HG02885 (cell line): Measurements from ENCODE around the gene TBC1D16.
"Not testable (repeated sequence)": the region's sequence is repeated elsewhere in the genome, so short reads cannot be mapped to it uniquely, and the experiment has no call there.

Source experiments
- ATAC-seq: cut with Tn5 transposase; IDR thresholded peaks from one replicate; pipeline ENCODE4 v1.9.1; 2021; ENCODE audit warnings: mild to moderate bottlenecking; ENCODE audit not compliant: unreplicated experiment, poor library complexity

TBC1D16 gene

DNA sequence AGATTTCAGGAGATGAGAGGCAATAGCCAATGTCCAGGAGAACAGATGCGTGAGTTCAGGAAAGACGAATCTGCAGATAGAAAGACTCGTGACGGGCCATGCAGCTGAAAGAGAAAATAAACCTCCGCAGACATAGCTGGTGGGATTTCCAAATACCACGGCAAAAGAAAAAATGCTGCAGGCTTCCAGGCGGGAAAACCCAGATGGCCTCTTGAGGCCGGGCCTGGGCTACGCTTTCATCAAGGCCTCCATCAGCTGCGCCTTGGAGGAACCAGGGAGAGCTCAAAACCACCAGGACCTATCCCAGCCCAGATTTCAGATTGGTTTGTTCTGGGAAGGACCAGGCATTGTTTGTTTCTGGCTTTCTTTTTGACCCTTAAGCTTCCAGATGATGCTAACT, 17.4 kb upstream of the TBC1D16 start:
- ATAC-seq, result no peak

DNA sequence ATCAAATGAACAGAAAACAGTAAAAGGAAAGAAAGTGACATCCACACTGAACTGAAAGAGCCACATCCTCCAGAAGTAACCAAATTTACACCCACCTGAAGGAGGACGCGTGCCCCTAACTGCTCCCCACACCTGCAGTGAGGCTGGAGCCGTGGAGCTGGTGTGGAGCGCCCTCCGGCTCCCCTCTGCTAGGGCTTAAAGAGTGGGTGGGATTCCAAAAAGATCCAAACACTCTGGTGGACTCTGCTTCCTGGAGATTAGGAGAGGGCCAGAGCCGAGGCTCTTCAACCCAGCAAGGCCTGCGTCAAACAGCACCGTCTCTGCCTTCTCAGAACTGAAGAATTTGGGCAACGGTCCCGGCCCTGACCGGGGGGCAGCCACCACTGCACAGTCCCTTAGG, 16.0 kb upstream of the TBC1D16 start:
- ATAC-seq, result no peak

DNA sequence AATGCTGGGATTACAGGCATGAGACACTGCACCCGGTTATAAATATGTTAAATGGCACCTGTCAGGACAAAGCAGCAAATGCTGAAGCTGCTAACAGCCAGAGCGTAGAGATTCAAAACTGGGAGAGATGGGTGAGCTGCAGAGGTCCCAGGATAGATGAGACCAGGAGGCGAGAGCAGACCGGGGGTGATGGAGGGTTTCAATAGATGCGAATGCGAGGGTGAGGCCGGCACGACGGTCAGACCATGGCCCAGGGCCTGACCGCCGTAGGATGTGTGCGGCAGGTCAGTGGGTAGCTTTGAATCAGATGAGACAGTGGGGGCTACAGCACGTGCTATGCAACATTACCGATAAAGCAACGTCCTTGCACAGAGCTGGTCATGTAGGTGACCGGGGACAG, 15.0 kb upstream of the TBC1D16 start:
- no peak for ATAC-seq

DNA sequence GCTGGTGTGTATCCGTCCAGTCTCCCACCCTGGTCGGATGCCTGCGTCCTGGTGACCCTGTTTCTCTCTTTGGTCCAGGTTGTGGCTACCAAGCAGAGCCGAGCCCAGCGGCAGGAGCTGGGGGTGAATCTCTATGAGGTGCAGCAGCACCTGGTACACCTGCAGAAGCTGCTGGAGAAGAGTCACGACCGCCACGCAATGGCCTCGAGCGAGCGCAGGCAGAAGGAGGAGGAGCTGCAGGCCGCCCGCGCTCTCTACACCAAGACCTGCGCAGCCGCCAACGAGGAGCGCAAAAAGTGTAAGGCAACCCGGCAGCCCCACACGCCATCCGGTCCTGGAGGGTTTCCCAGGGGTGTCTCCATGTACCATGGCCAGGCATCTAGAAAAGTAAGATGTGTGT, 14.3 kb upstream of the TBC1D16 start:
- no peak for ATAC-seq

DNA sequence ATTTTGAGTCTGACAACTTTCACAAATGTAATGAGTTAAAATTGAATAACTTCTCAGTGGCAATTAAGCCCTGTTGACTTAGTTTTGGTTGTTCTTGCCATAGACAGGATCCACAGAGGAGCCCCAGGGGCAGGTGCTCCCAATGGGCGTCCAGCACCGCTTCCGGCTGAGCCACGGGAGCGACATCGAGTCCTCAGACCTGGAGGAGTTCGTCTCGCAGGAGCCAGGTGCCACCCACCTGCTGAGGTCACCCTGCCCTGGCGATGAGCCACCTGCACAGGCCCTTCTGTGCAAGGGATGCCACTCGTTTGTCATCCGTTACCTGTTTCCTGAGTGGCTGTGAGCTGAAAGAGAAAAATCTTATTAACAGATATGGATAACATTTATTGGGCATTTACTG, 11.5 kb upstream of the TBC1D16 start:
- ATAC-seq, result no peak

DNA sequence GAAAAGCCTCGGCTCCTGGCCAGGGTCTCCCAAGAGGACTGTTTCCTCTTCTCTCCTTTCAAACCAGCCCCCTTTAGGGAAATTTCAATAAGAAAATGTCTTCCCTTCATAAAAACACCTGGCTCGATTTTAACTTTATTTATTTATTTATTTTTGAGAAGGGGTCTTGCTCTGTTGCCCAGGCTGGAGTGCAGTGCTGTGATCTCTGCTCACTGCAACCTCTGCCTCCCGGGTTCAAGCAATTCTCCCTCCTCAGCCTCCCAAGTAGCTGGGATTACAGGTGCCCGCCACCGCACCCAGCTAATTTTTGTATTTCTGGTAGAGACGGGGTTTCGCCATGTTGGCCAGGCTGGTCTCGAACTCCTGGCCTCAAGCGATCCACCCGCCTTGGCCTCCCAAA, 11.0 kb upstream of the TBC1D16 start:
- ATAC-seq, result not testable (repeated sequence)

DNA sequence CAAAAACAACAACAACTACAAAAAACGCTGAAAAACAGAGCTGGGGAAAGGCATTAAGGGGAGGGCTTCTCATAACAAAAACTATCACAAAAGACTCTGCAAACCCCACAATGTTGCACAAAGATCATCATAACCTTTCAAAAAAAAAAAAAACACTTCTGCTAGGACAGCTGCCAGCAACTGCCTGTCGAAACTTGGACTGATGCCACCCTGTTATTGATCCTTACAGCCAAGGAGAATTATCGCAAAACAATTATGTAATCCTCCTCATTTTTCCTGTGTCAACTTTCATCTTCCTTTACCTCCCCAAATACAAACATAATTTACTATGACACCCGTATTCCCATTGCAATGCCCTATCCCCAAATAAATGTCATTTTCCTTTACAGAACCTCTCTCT, 10.0 kb upstream of the TBC1D16 start:
- no peak for ATAC-seq

DNA sequence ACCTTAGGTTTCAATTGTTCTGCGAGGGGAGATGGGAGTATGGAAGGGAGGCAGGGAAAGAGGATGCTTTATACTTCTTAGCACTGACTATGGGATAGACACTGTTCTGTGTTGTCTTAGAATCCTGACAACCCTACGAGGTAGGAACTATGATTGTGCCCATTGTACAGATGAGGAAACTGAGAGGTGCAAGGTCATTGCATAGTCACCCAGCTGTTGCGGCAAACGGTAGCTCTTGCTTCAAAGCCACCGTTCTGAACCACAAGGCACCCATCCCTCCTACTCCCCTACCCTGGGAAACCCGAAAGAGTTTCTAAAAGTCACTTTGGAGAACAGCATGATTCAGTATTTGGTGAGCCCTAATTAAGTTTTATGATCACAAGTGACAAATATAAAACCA, 8.3 kb upstream of the TBC1D16 start:
- no peak for ATAC-seq

DNA sequence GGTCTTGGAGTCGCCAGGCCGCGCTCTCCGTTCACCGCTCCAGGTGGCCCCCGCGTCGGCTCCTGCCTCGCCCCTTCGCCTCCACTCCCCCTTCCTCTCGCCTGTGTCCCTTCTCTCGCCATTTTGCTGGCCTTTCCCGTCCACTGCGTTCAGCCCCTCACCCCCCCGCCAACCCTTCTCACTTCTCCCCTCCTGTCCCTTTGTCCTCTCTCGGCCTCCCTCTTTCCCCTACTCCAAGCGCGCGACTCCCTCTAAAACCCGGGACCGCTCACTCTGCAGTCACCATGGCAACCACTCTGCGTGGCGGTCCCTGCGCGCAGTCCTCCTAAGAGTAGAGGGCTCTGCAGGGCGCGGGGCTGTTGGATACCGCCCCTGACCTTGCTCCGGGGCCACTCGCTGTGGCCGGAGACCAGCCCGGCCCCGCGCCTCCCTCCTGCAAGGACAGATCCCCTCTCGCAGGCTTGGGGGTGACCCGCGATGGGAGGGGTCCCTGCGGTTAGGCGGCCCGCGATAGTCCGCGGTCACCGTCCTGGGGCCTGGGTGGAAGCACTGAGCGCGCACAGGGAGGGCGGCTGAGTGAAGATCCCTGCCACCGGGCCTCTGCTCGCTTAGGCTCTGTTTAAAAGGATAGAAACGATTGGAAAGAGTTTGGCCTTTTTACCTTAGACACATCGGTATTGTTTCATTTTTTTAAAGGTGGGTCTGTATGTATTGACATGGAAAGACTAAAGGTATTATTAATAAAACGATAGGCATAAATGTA, 1.2 kb upstream of the TBC1D16 start:
- ATAC-seq, result no peak

DNA sequence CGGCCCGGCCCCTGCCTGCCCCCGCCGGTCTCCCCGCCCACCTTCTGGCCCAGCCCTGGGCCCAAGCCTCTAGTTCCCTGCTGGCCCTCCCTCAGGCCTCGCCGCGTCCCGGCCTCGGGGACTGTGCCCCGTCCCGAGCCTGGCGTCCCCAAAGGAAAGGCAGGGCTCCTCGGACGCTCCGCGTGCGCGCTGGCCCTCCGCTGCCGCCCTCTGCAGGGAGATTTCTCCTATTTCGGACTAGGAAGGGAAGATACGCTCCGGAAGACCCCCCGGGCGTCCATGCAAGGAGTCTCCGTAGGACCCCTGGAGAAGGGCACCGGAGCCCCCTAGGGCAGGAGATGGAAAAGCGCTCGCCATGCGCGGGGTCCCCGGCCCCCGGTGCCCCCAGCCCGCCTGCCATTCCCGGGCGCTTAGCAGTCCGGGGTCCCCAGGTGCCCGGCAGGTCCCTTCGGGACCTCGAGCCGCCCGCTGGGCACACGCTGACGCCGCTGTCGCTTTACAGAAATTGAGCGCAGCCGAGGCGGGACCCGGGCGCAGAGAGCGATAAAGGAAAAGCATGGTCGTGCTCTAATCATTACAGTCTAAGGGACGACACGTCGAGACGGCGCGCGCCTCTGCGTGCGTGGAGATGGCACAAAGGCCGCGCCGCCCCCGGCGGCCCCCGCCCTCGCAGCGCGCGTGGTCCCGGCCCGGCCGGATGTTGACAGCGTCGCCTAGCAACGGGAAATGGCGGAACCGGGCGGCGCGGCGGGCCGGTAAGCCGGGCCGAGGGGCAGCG, 454 bp upstream of the TBC1D16 start, which contains the start of gene CCDC40:
TSS of gene CCDC40 (plus strand) at position 706 of the 778 bp plus-strand sequence. CDS start at position 727, 21 bp downstream.
- peak; percentile 76 for ATAC-seq

DNA sequence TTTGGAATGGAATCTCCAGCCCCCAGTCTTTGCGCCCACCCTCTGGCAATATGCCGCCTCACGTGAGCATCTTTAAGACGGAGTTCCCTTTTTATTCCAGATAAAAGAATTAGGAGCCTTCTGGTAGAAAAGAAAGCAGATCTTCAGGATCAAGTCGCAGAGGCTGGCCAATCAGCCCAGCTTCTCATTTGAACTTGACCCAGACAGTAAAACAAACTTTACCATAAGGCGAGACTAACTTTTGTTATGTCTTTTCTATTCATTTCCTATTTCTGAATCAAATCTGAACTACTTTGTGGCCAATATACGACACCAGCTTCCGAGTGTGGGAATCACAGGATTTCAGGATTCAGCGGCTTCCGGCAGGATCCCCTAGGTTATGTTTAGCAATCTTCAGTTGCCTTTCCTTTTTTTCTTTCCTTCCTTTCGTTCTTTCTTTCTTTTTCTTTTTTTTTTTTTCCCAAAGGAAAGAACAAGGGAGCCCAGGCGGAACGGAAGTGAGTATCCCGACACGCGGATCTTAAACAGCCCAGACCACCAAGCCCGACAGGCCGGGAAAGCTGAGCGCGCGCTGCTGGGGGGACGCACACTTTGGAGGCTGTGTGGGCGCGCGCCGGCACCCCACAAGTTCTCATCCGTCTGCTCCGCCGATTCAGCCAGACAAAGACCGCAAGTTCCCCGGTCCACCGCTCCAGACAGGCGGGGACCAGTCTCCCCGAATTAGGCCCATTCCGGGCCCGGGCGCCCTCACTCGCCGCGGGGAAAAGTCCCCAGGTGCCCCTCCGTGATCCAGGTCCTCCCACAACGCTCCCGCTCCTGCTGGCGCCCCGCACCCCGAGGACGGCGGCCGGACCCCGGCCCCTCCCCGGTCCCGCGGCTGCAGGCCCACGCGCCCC, 633 bp downstream of the TBC1D16 start:
- ATAC-seq, result peak; percentile 33

DNA sequence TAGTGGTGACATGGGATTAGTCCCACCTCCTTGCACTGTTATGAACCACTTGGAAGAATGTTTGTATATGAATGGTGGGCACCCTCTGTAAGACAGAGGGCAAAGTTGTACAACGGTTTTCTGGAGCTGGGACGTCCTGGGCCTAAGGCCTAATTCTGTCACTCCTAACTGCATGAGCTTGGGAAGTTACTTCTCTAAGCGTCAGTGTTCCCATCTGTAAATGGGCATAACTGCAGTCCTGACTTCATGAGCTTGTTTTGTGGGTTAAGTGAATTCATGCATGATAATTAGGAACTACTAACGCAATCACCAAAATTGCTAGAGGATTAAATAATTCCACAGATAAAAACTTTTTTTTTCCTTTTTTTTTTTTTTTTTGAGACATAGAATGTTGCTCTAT, 1.8 kb downstream of the TBC1D16 start:
- ATAC-seq, result no peak

DNA sequence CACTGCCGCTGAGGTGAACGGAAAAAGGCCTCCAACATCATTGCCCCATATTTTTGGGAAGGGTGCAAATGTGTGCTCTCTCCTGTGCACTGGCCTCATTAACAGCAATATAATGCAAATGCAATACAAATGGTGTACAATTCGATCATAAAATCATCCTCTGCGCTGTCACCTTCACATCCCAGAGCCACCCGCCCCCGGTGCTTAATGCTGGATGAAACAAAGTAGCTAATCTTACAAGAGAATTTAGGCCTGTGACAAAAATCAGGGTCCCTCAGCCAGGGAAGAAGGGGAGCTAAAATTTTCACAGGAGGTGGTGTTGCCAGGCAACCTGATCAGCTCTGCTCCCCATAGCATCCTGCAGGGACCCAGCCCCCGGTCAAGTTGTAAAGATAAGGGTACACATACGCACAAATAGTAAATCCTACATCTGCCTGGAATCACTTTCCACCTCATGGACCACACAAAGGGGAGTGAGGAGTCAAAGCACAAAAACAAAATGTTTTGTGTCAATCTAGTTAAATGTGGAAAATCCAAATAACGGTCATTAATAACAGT, 3.0 kb downstream of the TBC1D16 start:
- no peak for ATAC-seq

DNA sequence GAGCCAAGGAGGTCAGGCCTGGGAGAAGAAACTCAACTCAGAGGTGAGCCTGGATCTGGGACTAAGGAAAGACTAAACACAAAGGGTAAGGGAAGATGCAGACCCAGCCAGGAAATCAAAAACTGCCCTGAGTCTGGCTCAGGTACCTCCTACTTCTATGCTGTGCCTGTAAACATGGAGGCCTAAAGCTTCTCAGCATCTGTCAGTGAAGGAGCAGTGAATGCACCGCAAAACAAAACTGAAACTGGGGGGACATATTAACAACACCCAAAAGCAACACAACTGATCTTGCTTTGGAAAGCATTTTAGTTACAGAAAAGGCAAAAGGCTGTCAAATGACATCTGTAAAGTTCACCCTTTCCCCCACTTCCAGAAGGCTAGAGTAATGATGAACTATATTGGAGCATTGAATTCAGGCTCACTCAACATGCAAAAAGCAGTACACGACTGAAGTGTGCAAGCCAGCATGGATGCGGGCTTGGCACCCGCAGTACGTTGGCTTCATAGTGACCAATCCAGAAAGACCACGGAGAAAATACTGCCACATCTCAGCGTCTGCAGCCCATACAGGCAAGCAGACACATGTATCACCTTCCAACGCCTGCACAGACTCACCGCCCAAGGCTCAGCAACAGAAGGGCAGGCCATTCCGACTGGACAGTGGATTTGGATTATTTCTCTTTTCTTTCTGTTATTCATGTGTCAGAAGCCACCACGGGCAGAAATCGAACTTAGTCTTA, 3.8 kb downstream of the TBC1D16 start:
- no peak for ATAC-seq

DNA sequence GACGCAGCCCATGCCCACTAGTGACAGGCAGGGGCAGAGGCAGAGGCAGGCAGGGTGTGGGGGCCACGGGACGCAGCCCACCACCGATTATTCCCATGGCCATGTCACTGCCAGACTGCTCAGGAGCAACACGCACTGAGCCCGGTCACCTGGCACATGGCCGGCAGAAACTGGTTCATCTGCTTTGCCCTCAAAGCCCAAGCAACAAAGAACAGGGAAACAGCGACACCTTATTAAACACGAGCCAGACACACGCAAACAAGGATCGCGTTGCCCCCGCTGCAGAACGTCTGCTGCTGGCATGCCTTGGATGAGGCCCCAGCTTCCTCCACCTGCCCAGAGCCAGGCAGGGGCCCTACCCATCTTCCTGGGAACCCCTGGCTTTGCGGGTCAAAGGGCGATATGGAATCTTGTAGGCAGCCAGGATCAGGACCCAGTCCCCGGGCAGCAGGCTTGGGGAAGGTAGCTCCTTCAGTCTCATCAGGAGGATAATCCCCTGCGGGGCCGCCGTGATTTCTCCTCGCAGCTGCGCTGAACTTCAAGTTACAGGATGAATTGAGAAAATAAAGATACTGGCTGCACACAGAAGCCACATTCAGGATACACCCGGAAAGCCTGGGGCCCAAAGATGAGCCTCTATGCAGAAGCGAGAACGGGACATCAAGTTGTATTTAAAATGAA, 4.8 kb downstream of the TBC1D16 start:
- ATAC-seq, result no peak

DNA sequence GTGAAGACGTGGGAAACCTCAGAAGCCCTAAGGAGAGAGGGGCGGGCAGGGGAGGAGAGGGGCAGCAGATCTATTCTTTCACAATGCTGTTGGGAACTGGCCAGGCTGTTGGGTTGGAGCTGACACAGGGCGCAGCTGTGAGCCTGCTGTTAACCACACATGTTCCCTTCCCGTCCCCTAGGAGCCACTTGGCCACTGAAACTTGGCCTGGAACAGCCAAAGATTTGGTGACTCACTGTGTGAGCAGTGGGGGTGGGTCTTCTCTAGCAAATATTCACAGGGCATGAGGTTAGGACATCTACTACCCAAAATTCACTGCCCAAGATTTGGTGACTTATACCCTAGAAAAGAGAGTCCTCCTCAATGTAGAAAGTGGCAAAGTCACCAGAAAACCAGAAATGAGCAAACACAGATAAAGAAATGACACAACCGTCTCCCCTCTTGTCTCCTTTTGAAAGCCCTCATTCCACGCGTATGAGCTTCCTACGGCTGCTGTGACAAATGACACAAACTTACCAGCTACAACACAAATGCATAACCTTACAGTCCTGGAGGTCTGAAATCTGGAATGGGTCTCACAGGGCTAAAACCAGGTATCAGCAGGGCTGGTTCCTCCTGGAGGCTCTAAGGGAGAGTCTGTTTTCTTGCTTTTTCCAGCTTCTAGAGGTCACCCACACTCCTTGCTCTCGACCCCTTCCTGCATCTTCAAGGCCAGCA, 6.3 kb downstream of the TBC1D16 start:
- no peak for ATAC-seq

DNA sequence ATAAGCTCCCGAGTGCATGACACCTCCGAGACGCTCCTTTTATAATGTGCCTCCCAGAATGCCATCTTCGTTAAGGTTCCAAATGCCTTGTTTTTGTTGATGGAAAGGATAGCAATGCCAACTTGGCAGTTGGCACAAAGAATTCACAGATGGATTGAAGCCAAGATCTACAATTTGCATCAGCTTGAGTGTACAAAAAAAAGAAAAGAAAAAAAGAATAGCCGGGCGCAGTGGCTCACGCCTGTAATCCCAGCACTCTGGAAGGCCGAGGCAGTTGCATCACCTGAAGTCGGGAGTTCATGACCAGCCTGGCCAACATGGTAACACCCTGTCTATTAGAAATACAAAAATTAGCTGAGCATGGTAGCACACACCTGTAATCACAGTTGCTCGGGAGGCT, 7.6 kb downstream of the TBC1D16 start:
- no peak for ATAC-seq

DNA sequence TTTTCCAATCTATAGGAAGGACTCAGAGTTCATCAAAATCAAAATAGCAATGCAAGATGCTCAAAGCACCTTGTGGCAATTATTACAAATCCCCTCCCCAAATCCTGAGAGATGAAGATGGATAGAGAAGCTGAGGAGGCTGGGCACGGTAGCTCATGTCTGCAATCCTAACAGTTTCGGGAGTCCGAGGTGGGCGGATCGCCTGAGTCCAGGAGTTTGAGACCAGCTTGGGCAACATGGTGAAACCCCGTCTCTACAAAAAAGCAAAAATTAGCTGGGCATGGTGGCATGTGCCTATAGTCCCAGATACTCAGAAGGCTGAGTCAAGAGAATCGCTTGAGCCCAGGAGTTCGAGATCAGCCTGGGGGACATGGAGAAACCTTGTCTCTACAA, 8.6 kb downstream of the TBC1D16 start:
- ATAC-seq, result no peak
